ENCODE results near the gene ICE1.

The ICE1 gene

GRCh38 chr5:5483350-5483749, 60.9 kb downstream of the ICE1 start:
- in situ Hi-C loops (cut with MboI; ENCODE audit: low sequenced_read_pairs, unreplicated experiment) = loop anchor here (25.0 kb wide), 2 partner anchors 404 to 1254 kb away; no protein-coding TSS in a partner anchor
- no peak for TF ChIP-seq CTCF (IDR thresholded peaks at IDR 0.05; ENCODE audit: borderline replicate concordance, control extremely low read depth, extremely low read depth, insufficient read depth, missing control alignments)
- DNase-seq (ENCODE audit: low spot score) = no peak

- no peak for DNase-seq (ENCODE audit: low spot score)
- TF ChIP-seq CTCF (IDR thresholded peaks at IDR 0.05; ENCODE audit: borderline replicate concordance, control extremely low read depth, extremely low read depth, insufficient read depth, missing control alignments) = no peak
- in situ Hi-C loops (cut with MboI; ENCODE audit: low sequenced_read_pairs, unreplicated experiment) = loop anchor here (25.0 kb wide), 2 partner anchors 403 to 1253 kb away; no protein-coding TSS in a partner anchor
Measured at GRCh38 chr5:5483880-5484598, 61.6 kb downstream of the ICE1 start.

GRCh38 chr5:5486122-5486521, 63.6 kb downstream of the ICE1 start:
- TF ChIP-seq CTCF (IDR thresholded peaks at IDR 0.05; ENCODE audit: borderline replicate concordance, control extremely low read depth, extremely low read depth, insufficient read depth, missing control alignments) = no peak
- DNase-seq (ENCODE audit: low spot score) = no peak
- in situ Hi-C loops (cut with MboI; ENCODE audit: low sequenced_read_pairs, unreplicated experiment) = loop anchor here (25.0 kb wide), 2 partner anchors 401 to 1251 kb away; no protein-coding TSS in a partner anchor

- no peak for TF ChIP-seq CTCF (IDR thresholded peaks at IDR 0.05; ENCODE audit: borderline replicate concordance, control extremely low read depth, extremely low read depth, insufficient read depth, missing control alignments)
- in situ Hi-C loops (cut with MboI; ENCODE audit: low sequenced_read_pairs, unreplicated experiment) = loop anchor here (25.0 kb wide), 2 partner anchors 400 to 1250 kb away; no protein-coding TSS in a partner anchor
- DNase-seq (ENCODE audit: low spot score) = no peak
Measured at GRCh38 chr5:5487585-5488360, 65.3 kb downstream of the ICE1 start.

GRCh38 chr5:5490774-5491347, 68.4 kb downstream of the ICE1 start:
- no peak for DNase-seq (ENCODE audit: low spot score)
- no peak for TF ChIP-seq CTCF (IDR thresholded peaks at IDR 0.05; ENCODE audit: borderline replicate concordance, control extremely low read depth, extremely low read depth, insufficient read depth, missing control alignments)
- in situ Hi-C loops (cut with MboI; ENCODE audit: low sequenced_read_pairs, unreplicated experiment) = loop anchor here (25.0 kb wide), 2 partner anchors 396 to 1246 kb away; no protein-coding TSS in a partner anchor
